GM21526 (cell line): ENCODE results near the gene PDE4D.

Source experiments
- ATAC-seq: cut with Tn5 transposase; IDR thresholded peaks from one replicate; pipeline ENCODE4 v1.9.1; 2021; ENCODE audit warnings: moderate library complexity; ENCODE audit not compliant: unreplicated experiment, low FRiP score

The PDE4D gene

GRCh38 chr5:58934629-58935097 lies 958.9 kb downstream of the PDE4D start:
- no peak for ATAC-seq

DNA sequence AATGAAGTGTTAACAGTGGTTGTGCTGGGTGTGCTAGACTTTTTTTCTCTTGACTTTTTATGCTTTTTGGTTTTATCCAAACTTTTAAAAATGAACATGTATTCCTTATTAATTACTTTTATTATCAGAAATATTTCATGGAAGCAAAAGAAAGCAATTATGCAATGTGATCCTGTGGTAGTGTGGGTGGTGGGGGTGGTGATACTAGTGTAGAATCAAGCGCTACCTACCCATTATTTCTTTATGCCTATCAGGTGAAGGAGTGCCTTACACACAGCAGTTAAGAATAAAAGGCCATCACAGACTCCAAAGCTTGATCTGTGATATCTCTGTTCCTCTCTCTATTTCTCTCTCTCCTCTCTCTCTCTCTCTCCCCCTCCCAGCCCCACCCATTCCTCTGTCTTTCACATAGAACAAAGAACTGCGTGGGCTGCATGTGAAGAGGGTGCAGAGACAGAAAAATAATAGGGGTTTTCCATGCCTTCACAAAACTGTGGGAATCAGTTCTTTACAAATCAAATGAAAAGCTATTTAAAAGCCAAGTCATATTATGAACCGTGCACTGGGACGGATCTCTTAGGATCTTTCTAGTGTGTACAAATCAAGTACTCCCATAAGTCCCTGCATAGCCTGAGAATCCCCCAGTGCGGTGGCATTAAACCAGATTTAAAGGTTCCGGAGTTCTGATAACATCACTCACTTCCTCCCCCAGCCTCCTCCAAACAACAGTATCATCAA lies 959.5 kb downstream of the PDE4D start:
- ATAC-seq: no peak

- ATAC-seq: no peak
Measured at GRCh38 chr5:58932057-58932612, 961.4 kb downstream of the PDE4D start.

- no peak for ATAC-seq
Measured at GRCh38 chr5:58930520-58930919, 963.0 kb downstream of the PDE4D start.

DNA sequence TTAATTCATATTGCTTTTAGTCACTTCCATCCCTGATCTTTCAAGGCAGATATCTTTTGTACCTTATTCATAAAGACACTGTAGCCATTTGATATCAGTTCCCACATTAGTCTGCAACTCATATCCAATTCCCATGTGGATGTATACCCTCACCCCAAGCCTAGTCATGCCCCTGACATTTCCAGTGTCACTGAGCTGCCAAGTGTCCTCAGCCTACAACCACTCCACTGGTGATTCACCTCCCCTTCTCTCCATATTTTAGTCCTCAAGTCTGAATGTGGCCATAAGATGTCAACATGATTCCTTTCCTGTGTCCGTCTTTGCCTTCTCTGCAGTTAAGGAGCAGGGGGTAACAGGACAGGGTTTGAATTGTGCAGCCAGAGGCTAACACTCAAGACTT lies 963.8 kb downstream of the PDE4D start:
- ATAC-seq: no peak

DNA sequence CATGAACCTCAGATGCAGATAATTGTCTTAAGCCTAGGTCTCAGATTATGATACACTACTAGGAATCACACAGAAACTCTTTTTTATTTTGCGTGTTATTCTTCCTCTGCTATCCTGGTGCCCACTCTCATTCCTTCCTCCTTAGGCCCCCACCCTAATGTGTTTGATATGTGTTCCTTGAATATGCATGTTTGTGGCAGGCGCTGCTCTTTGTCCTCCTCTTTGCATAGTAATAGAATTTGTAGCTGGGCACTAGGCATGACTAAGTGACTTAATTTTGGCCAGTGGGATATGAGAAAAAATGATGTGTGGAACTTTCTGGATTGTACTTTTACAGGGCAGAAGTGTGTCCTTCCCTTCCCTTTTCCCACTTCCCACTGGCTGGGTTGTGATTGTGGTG lies 965.6 kb downstream of the PDE4D start:
- ATAC-seq: no peak

DNA sequence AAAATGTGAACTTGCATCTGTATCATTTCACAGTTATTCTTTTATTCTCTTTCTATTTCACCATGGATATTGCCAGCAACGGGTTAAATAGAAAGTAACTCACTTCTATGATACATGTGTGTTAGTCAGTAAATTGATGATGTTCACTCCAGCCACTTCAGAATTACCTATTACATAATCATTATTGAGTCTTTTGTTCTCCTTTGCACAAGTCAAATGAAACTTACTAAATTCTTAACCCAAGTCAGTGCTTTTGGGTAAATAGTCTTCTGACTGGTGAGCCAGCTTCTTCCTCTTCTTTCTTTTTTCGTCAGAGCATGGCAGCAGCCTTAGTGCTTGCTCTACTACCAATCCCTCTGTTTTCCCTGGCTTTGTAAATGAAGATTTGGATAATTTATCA lies 966.3 kb downstream of the PDE4D start:
- no peak for ATAC-seq

DNA sequence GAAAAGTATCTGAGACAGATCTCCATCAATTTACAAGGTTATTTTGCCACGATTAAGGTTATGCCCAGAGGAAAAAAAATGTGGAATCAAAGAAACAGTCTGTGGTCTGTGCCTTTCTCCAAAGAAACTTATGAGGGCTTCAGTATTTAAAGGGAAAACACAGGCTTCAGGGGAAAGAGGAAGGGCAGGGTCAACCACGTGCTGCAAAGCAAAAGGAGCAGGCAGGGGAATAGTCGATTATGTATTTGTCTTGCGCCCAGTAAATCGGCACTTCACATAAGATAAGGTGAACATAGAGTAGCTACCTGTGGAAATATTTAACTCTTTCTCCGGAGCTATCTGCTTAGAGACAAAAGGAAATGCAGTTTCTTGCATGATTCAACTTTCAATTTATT lies 967.0 kb downstream of the PDE4D start:
- no peak for ATAC-seq

DNA sequence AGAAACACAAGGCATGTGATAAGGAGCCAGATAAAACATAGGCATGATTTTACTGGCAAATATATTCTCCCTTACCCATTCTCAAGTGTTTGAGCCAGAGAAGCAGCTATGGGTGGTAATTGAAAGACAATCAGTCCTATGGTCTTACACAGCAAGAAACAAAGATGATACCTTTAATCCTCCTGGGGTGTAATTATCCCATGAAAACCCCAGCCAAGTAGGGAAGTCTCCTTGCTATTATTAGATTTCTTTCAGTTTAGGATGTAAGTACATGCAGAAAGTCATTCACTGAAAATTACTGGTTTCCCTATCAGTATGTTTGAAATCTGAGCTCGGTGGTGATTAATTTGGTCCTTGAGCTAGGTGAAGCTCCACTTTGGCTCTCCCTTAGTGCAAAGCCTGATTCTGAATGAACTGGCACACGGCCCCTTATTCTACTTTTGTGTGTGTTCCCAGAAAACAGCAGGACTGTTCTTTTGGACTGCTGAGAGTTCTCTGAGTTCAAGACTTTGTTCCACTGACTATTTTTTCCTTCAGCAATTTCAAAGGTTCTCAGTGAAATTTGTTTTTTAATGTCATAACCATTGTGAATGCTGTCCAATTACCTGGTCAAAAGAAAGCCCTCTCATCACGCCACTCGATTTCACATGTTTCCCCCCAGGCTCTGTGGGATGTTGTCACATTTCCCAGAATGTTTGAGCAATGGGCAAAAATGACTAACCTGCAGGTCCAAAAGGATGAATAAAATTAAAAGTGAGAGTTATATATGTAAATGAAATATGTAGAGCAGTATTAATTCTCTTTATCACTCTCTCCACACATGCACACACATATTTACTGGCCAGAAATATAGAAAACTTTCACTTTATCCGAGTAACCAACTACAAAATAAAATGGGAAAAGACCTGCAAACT lies 967.6 kb downstream of the PDE4D start:
- no peak for ATAC-seq

DNA sequence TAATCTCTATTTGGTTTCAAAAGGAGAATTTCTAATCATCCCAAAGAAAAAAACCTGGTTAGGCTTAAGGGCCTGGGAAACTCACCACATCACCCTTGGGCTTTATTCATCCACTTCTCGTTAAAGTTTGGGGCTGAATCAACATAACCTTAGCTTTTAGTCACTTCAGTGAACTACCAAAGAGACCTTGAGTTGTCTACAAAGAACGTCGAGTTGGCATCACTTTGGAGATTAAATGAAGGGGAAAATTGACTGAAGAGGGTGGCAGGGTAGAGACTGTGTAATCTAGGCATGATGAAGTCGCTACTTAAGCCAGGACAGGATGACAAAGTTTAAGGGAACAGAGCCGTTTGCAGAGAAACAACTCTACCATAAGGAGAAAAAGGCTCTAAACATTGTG lies 969.2 kb downstream of the PDE4D start:
- no peak for ATAC-seq

- no peak for ATAC-seq
Measured at GRCh38 chr5:58923355-58923754, 970.2 kb downstream of the PDE4D start.

DNA sequence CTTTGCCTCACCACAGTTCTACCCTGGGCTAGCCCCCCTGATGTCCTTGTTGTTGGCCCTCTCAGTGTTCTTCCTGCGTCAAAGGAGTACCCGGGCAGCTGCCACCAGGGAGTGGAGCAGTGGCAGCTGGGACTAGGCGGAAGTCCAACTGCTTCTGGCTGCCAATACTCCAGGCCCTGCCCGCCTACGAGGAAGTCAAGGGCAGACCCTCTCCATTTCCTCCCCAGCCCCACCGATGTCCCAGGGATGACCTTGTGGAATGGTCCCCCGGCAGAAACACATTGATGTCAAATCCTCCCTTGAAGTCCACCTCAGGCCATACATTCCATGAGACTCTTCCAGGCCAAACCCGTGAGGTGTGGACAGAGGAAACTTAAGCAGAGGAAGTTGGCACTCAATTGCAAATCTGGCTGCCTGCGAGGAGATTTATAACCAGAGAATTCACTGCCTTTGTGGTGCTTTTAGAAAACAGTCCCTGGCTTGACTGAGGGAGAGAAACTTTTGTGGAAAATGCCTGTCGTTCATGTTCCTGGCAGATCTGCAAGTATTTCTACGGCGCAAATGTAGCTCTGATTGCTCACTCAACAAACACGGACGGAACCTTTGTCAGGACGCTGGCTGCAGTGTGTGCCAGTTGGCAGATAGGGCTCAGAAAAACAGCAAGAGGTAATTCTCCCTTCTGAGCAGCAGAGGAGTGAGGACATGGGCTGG lies 970.9 kb downstream of the PDE4D start:
- no peak for ATAC-seq

DNA sequence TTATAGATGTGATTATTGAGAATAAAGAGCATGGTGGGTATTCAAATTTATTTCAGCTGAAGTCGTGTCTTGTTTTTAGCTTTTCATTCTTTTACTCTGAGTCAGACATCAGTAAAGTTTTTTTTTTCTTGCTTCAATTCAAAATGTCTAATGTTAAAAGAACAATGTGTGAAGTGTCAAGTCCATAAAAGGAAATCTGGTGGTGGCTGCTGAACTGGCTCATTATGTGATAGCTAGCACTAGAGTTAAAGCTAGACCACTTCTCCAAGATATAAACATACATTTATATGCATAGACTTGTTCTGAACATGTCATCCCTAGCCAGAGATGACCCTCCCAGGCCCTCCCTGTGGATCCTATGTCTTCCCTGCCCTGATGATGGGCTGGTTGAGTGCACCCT lies 972.4 kb downstream of the PDE4D start:
- no peak for ATAC-seq

- ATAC-seq: no peak
Measured at GRCh38 chr5:58919833-58920232, 973.7 kb downstream of the PDE4D start.
